Measurements from ENCODE around the gene SNTG2.

SNTG2 gene

GRCh38 chr2:954687-955000 lies 4.0 kb downstream of the SNTG2 start:
- no peak for DNase-seq

DNA sequence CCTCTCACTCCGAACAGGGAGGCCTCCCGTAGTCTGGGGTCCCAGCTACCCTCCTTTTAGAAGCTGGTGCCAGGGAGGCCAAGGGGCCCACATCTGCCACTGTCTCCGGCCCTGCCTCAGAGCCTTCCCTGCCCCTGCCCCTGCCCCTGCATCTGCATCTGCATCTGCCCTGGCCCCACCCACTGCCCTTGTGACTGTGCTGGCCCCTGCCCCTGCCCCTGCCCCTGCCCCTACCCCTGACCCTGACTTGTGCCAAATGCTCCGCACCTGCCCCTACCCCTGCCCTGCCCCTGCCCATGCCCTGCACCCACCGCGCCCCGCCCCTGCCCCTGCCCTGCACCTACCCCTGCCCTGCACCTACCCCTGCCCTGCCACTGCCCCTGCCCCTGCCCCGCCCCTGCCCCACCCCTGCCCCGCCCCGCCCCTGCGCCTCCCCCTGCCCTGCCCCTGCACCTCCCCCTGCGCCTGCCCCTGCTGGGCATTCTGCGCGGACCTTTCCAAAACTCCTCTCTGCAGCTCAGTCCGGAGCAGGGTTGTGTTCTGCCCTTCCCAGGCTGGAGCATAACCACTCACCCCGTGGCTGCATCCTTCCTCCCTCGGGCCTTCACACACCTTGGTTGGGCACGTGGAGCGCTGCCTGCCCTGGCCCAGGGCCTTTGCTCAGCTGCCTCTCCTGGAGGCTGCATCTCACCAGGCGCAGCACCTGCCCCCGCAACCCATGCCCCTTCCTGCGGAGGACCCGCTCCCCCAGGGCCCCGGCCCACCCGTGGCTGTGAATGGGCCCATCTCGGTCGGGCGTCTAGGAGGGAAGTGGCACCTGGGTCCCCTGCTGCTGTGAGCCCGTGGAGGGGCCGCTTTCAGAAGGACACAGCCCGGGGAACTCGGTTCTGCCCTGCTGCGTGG lies 5.4 kb downstream of the SNTG2 start:
- no peak for DNase-seq

- no peak for DNase-seq
Measured at GRCh38 chr2:959457-959856, 8.8 kb downstream of the SNTG2 start.

DNA sequence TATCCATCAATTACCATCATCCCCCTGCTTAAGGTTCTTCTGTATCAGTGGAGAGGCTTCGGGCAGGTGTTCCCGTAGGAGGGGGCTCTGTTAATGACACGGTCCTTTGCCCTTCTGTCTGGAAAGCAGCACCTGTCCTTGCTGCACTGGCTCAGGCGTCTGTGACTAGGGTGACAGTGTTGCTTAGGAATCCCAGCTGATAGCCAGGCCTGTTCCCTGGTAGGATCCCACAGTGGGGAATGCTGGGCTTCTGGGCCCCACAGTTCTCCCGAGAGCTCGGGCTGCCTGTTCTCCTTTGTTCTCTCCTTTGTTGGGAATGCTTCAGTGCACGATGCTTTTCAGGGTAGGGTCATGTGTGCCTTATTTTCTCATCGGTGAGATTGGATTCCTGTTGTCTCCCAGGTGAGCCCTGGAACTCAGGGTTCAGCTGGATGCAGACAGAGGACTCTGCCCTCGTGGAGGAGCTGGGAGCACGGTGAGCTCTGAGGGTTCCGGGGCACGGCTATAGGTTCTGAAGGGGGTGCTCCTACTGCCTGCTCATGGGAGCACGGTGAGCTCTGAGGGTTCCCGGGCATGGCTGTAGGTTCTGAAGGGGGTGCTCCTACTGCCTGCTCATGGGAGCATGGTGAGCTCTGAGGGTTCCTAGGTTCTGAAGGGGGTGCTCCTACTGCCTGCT lies 9.6 kb downstream of the SNTG2 start:
- DNase-seq = no peak

DNA sequence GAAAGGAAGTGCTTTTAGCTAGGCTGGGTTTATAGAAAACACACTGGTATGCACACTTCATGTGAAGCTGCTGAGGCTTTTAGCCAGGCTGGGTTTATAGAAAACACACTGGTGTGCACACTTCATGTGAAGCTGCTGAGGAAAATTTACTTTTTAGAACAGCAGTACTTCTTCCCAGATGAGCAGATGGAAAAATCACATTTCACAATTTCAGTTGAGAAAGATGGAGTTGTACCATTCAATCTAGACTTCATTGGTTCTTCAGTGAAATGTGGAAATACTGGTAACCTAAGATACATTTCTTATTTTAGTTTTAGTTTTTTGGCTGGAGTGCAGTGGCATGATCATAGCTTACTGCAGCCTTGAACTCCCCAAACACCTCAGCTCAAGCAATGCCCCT lies 11.1 kb downstream of the SNTG2 start:
- DNase-seq = no peak

- no peak for DNase-seq
Measured at GRCh38 chr2:963876-964275, 13.2 kb downstream of the SNTG2 start.

DNA sequence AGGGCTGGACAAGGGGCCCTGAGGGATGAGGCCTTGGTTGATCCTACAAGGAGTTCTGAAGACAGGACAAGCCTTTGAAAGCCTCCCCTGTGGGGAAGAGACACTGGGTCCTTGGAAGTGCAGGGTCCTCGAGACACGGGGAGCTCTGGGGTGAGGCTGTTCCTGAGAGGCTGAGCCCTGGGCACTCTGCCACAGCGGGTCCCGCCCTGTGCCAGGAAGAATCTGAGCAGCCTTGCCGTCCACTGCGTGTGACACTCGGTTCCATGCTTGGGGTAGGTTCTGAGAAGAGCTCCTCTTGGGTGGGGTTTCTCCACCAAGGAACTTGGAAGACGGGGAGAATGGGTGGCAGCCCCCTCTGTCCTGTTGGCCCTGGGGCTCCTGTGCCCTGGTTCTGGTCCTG lies 13.9 kb downstream of the SNTG2 start:
- DNase-seq = no peak

DNA sequence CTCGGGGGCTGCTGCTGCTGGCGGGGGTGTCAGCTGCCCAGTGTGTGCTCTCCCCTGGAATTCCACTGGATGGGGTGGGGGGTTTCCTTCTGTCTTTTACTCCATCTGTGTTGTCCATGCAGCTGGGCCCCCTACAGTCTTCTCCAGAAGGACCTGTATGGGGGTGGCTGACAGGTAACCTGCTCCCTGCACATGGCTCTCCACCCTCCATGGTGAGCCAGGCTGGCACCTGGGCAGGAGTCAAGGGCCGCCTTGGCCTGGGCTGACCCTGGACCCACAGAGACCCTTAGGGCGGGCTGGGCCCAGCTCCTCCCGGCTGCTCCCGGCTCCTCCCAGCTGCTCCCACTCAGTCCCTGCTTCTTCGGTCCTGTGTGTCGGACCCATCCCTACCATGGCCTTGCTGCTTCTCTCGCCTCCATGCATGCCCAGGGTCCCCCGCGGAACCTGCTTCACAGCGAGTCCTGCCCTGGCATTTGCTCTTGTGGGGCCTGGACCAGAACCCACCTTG lies 15.0 kb downstream of the SNTG2 start:
- DNase-seq = no peak

DNA sequence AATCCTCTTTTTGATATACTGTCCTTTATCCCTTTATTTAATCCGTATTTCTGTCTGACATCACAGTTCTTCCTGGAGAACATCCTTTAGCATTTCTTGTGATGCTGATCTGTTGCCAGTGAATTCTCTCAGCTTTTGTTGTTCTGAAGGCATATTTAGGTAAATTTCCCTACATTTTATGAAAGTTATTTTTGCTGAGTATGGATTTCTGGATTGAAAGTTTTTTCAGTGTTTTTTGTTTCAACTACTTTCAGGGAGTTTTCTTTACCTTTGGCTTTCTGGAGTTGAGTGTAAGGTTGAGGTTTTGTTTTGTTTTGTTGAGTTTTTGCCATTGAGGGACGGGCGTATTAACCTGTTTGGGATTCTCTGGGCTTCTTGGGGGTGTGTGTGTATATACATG lies 22.5 kb downstream of the SNTG2 start:
- DNase-seq = no peak

GRCh38 chr2:974054-974453 lies 23.4 kb downstream of the SNTG2 start:
- no peak for DNase-seq

GRCh38 chr2:974502-974901 lies 23.9 kb downstream of the SNTG2 start:
- DNase-seq = no peak

- DNase-seq = no peak
Measured at GRCh38 chr2:975095-975494, 24.4 kb downstream of the SNTG2 start.

- DNase-seq = no peak
Measured at GRCh38 chr2:979069-979928, 28.6 kb downstream of the SNTG2 start.

DNA sequence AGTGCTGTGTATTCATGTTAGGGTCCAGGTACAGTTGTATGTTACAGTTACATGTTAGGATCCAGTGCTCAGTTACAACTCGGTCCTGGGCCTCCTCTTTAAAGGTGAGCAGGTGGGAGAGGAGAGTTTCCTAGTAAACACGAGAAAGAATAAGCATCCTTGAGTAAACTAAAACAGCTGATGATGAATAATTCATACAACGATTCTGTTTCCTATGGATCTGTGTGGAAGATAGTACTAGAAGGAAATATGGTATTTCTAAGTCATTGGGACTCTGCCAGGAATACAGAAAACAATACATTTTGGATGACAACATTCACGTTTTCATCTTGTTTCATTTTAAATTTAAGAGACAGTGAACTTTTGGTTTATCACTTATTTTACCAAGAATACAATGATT lies 29.5 kb downstream of the SNTG2 start:
- DNase-seq = no peak

DNA sequence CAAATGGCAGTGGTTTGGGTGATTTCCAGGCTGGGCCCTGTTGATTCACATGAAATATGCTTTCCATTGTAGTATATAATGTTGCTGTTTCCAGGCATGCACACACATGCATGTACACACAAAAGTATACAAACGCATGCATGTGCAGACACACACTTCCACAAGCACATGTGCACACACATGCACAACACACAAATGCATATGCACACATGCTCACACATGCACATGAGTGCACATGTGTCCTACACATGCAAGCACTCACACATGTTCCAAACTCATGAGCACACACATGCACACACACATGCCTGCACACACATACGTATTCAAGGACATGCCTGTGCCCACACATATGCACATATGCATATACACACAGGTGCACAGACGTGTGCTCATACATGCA lies 30.6 kb downstream of the SNTG2 start:
- DNase-seq = no peak

- no peak for DNase-seq
Measured at GRCh38 chr2:981759-982158, 31.1 kb downstream of the SNTG2 start.

DNA sequence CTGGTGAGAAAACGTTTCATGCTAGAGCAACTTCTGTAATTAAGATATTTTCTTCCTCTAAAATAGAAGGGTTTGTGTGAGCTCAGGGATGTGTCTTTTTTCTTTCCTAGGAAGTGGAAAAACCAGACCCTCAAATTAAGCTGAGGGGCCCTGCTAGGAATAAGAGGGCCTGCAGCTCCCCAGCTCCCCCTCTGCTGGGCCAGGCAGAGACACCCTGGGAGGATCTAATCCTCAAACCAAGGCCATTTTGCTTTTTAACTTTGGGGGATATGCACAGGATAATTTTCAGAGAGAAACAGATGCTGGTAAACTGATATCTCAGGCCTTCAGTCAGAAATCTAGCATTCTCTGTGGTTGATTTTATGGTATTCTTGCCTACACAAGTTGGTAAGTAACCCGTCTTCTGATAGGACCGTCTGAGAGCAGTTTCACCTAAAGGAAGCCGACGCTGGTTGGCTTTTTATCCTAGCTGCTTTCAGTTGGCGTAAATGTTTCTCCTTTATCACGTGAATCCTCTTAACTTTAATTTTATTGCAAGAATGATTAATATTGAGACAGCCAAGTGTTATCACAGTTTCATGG lies 34.8 kb downstream of the SNTG2 start:
- DNase-seq = no peak

DNA sequence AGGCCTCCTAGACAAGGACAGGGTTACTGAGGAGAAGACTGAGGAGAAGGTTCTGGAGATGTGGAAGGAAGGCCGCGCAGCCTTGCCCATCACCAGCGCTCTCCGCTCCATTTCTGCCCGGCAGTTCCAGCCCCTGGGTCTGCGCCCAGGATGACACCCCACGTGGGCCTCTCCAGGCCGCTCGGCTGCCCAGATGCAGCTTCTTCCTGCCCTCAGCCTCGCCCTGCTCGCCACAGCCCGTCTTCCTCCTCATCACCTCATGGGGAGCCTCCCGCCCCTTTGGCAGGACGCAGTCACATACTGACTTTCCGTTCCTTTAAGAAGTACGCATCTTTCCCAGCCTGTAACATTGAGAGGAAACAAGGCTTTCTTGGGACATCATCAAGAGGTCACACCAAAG lies 37.1 kb downstream of the SNTG2 start:
- DNase-seq = no peak

GRCh38 chr2:989781-990467 lies 39.3 kb downstream of the SNTG2 start:
- no peak for DNase-seq

DNA sequence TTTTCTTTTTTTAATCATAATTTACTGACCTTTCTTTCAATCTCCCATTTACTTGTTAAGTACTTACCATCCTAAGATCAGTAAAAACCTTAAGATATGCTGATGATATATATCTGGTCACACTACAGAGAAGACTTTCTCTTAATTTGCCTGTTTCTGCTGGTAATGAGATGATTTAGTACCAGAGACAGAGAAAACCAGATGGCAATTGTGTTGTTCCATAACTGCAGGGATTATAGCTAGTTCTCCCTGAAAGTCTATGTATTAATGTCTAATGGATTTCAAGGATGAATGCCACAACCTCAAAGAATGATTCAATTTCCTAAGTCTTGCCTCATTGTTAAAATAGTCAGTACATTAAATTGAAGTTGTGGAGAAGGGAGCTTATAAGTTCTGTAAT lies 40.3 kb downstream of the SNTG2 start:
- DNase-seq = no peak

GRCh38 chr2:1002350-1002749 lies 51.7 kb downstream of the SNTG2 start:
- no peak for DNase-seq

GRCh38 chr2:1004398-1004797 lies 53.7 kb downstream of the SNTG2 start:
- no peak for DNase-seq

Data from AML-193 (cell line).